Natural killer cell (primary cell): ENCODE results near the gene ZRANB2. TPM values are rescaled to one million over a fixed set of nuclear protein-coding genes. Genes with fewer than 3 reads are reported as not detected.

ENCODE experiments used
- ATAC-seq, 3 donors: fragments of 150-1000 bp in 2 of 3; fragments of 200-7000 bp in 1 of 3; cut with Tn5 transposase; 1 replicate in 1 of 3; 2 replicates in 2 of 3; pipeline ENCODE4 v1.10.0; 2021; ENCODE audit warnings: mild to moderate bottlenecking in 2 of 3, moderate library complexity in 2 of 3
- DNase-seq, 2 donors: peaks; one replicate each; pipeline versions ENCODE4 v3.0.0 to v3.0.0-alpha.2; 2013 to 2021; ENCODE audit warnings: mixed read lengths in 1 of 2
- H3K27ac ChIP-seq: one replicate; pipeline ENCODE4 v1.5.1; 2013; ENCODE audit warnings: mild to moderate bottlenecking, low read length
- H3K27me3 ChIP-seq: one replicate; pipeline ENCODE4 v1.6.1; 2013; ENCODE audit warnings: low read length; ENCODE audit not compliant: control insufficient read depth, insufficient read depth
- H3K36me3 ChIP-seq: one replicate; pipeline ENCODE4 v1.6.1; 2013; ENCODE audit warnings: low read length; ENCODE audit not compliant: control insufficient read depth, insufficient read depth
- H3K4me1 ChIP-seq: one replicate; pipeline ENCODE4 v1.6.1; 2013; ENCODE audit warnings: low read length; ENCODE audit not compliant: control insufficient read depth, insufficient read depth
- H3K4me3 ChIP-seq: one replicate; pipeline ENCODE4 v1.5.1; 2013; ENCODE audit warnings: low read length
- H3K9me3 ChIP-seq: one replicate; pipeline ENCODE4 v1.6.1; 2013; ENCODE audit warnings: low read length; ENCODE audit not compliant: control insufficient read depth, insufficient read depth
- H3K27ac Mint-ChIP-seq, 2 donors: one replicate each; pipeline ENCODE4 v1.8.0; 2022; ENCODE audit warnings: mild to moderate bottlenecking in 2 of 2, mixed read lengths in 2 of 2, moderate library complexity in 1 of 2
- H3K27me3 Mint-ChIP-seq, 2 donors: one replicate each; pipeline ENCODE4 v1.8.0; 2022; ENCODE audit warnings: low read depth in 2 of 2, mixed read lengths in 2 of 2
- H3K36me3 Mint-ChIP-seq: one replicate; pipeline ENCODE4 v1.8.0; 2022; ENCODE audit warnings: mixed read lengths
- H3K4me1 Mint-ChIP-seq, 2 donors: one replicate each; pipeline ENCODE4 v1.8.0; 2022; ENCODE audit warnings: mixed read lengths in 2 of 2
- H3K4me3 Mint-ChIP-seq: one replicate; pipeline ENCODE4 v1.8.0; 2022; ENCODE audit warnings: mild to moderate bottlenecking, moderate library complexity, mixed read lengths
- H3K9me3 Mint-ChIP-seq, 2 donors: one replicate each; pipeline ENCODE4 v1.8.0; 2022; ENCODE audit warnings: mixed read lengths in 2 of 2
- WGBS: methylation state at CpG from one replicate; pipeline ENCODE4 v1.1.7; 2013; ENCODE audit warnings: missing lambda C conversion rate; ENCODE audit not compliant: insufficient coverage; 5-methylcytosine and 5-hydroxymethylcytosine counted together
- intact Hi-C: fragments of 100-400 bp; cut with micrococcal nuclease; formaldehyde crosslinking; loops from one replicate; pipeline ENCODE4 v1.14.2; 2022
- total RNA-seq, 4 donors: library from RNA; stranded (reverse); fragments of 120-200 nt in 1 of 4; gene quantifications; one replicate each; pipeline versions ENCODE4 v1.2.3 to v1.2.4, GENCODE V29; 2013 to 2022
- TF ChIP-seq, protein P1 (sequence below): fragments of 200-600 bp; IDR thresholded peaks from one replicate; pipeline ENCODE4 v1.8.0; 2022; ENCODE audit warnings: antibody characterized with exemption

Gene ZRANB2
- total RNA-seq, 3 donors from 2014 or later (not counting 1 experiment from before 2014, with no cell fraction given): 114 to 133 (median 128) TPM

DNA sequence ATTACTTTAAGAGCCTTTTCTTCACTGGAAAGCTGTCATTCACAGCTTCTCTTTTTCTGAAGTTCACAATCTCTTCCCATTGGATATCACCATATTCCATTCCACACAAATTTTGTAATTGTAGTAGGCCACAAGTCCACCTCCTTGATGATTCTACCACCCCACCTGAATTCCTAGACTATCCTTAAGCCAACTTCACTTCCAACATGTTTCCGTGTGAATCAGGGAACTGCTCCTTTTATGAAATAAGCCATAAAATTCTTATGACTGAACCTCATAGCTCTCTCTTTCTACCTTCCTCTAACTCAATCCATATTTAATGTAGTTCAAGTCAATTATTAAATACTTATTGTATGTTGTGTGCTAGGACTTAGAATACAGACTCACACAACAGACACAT is 16.6 kb upstream of the ZRANB2 start:
- Histone ChIP-seq H3K36me3 (no peaks in the 10 kb centered on the region), H3K4me1 (no peaks in the 10 kb centered on the region), H3K27ac (no peak overlapping the region), H3K4me3 (no peak overlapping the region), H3K27me3 (peaks cover 4% of the 10 kb centered on the region), H3K9me3 (no peaks in the 10 kb centered on the region)
- peaks cover 8 to 16% of the 10 kb centered on the region in 2 donors for H3K27me3 Mint-ChIP-seq
- no peak overlapping the region for H3K27ac Mint-ChIP-seq
- no peak for DNase-seq
- WGBS: 80% methylated on average over 1 of the region's 1 CpG
- H3K36me3 Mint-ChIP-seq: no peaks in the 10 kb centered on the region
- H3K4me1 Mint-ChIP-seq: no peaks in the 10 kb centered on the region
- no peak for ATAC-seq
- H3K4me3 Mint-ChIP-seq: no peak overlapping the region
- H3K9me3 Mint-ChIP-seq: no peaks in the 10 kb centered on the region
- TF ChIP-seq, protein P1, sequence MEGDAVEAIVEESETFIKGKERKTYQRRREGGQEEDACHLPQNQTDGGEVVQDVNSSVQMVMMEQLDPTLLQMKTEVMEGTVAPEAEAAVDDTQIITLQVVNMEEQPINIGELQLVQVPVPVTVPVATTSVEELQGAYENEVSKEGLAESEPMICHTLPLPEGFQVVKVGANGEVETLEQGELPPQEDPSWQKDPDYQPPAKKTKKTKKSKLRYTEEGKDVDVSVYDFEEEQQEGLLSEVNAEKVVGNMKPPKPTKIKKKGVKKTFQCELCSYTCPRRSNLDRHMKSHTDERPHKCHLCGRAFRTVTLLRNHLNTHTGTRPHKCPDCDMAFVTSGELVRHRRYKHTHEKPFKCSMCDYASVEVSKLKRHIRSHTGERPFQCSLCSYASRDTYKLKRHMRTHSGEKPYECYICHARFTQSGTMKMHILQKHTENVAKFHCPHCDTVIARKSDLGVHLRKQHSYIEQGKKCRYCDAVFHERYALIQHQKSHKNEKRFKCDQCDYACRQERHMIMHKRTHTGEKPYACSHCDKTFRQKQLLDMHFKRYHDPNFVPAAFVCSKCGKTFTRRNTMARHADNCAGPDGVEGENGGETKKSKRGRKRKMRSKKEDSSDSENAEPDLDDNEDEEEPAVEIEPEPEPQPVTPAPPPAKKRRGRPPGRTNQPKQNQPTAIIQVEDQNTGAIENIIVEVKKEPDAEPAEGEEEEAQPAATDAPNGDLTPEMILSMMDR: no peak
- intact Hi-C loops: no loop called here

DNA sequence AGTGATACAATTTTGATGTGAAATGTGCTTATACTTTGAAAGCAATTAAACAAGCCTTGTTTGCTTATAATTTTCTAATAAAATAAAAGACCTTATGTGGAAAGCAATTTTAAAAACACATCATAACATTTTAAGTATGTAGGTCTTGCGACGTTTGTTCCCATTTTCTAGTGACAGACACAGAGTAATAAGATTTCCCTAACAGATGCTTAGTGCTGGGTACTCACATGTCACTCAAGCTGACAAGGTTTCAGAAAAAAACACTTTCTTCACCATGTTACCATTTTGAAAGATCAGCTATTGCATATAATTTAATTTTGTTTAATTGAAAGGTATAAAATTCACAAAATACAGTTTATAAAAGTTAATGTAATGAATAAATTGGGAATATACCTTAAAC is 14.1 kb upstream of the ZRANB2 start:
- H3K36me3 Mint-ChIP-seq: no peaks in the 10 kb centered on the region
- H3K4me3 Mint-ChIP-seq: no peak overlapping the region
- H3K27me3 Mint-ChIP-seq: peaks cover 12 to 25% of the 10 kb centered on the region in 2 donors
- intact Hi-C loops: no loop called here
- Histone ChIP-seq H3K27ac (no peak overlapping the region), H3K27me3 (peaks cover 3% of the 10 kb centered on the region), H3K4me3 (no peak overlapping the region), H3K9me3 (no peaks in the 10 kb centered on the region), H3K4me1 (no peaks in the 10 kb centered on the region), H3K36me3 (no peaks in the 10 kb centered on the region)
- no peak for ATAC-seq
- H3K27ac Mint-ChIP-seq: no peak overlapping the region
- DNase-seq: no peak
- H3K4me1 Mint-ChIP-seq: no peaks in the 10 kb centered on the region
- WGBS: 100% methylated on average over 2 of the region's 2 CpGs
- TF ChIP-seq, protein P1: no peak
- H3K9me3 Mint-ChIP-seq: no peaks in the 10 kb centered on the region

- H3K9me3 ChIP-seq: no peaks in the 10 kb centered on the region
- H3K4me1 ChIP-seq: no peaks in the 10 kb centered on the region
- H3K36me3 ChIP-seq: no peaks in the 10 kb centered on the region
- no peak overlapping the region for H3K27ac ChIP-seq
- H3K9me3 Mint-ChIP-seq: no peaks in the 10 kb centered on the region
- H3K4me3 ChIP-seq: no peak overlapping the region
- TF ChIP-seq, protein P1: no peak
- ATAC-seq (no peak), DNase-seq (no peak)
- H3K27me3 Mint-ChIP-seq: peaks cover 10 to 15% of the 10 kb centered on the region in 2 donors
- H3K4me3 Mint-ChIP-seq: no peak overlapping the region
- no peaks in the 10 kb centered on the region for H3K4me1 Mint-ChIP-seq
- no peak overlapping the region for H3K27ac Mint-ChIP-seq
- no CpG with 5 or more reads among the region's 1 CpG for WGBS
- H3K27me3 ChIP-seq: no peaks in the 10 kb centered on the region
- intact Hi-C loops: no loop called here
- no peaks in the 10 kb centered on the region for H3K36me3 Mint-ChIP-seq
Observed at GRCh38 chr1:71093938-71094337, 13.1 kb upstream of the ZRANB2 start.

GRCh38 chr1:71089536-71090270 is 8.9 kb upstream of the ZRANB2 start:
- DNase-seq (no peak), ATAC-seq (no peak)
- intact Hi-C loops: no loop called here
- Mint-ChIP-seq H3K4me1 (no peaks in the 10 kb centered on the region), H3K4me3 (no peak overlapping the region), H3K27ac (no peak overlapping the region), H3K9me3 (no peaks in the 10 kb centered on the region), H3K27me3 (peaks cover 24 to 31% of the 10 kb centered on the region in 2 donors), H3K36me3 (no peaks in the 10 kb centered on the region)
- Histone ChIP-seq H3K9me3 (no peaks in the 10 kb centered on the region), H3K27me3 (no peaks in the 10 kb centered on the region), H3K4me1 (no peaks in the 10 kb centered on the region), H3K27ac (no peak overlapping the region), H3K36me3 (no peaks in the 10 kb centered on the region), H3K4me3 (no peak overlapping the region)
- TF ChIP-seq, protein P1: no peak
- WGBS: 91% methylated on average over 6 of the region's 6 CpGs
